WTC11 (cell line): ENCODE data around the gene SLC10A7. TPM values are rescaled to one million over a fixed set of nuclear protein-coding genes. Genes with fewer than 3 reads are reported as not detected.

Experiments used
- ATAC-seq: fragments of 200-7000 bp; cut with Tn5 transposase; 2 replicates; pipeline ENCODE4 v1.10.0; 2021; ENCODE audit warnings: mild to moderate bottlenecking, moderate library complexity
- CTCF ChIA-PET: fragments of 300-600 bp; sonication (Branson Sonifier 250); formaldehyde crosslinking; loops from one replicate; lab custom pipeline; 2021; ENCODE audit warnings: antibody characterized with exemption; lab: Charles Lee
- POLR2A ChIA-PET: fragments of 350-600 bp; sonication (Branson Sonifier 250); formaldehyde crosslinking; loops from one replicate; lab custom pipeline; 2021; ENCODE audit warnings: antibody characterized with exemption; lab: Charles Lee
- DNase-seq: peaks from one replicate; pipeline ENCODE4 v3.0.0; 2021; ENCODE audit warnings: low spot score
- H3K27ac Mint-ChIP-seq: 2 replicates; pipeline ENCODE4 v1.8.0; 2021; ENCODE audit warnings: mixed read lengths
- H3K27me3 Mint-ChIP-seq: 2 replicates; pipeline ENCODE4 v1.8.0; 2021; ENCODE audit warnings: low read depth, mild to moderate bottlenecking, moderate library complexity, mixed read lengths
- H3K36me3 Mint-ChIP-seq: 2 replicates; pipeline ENCODE4 v1.8.0; 2021; ENCODE audit warnings: mixed read lengths
- H3K4me1 Mint-ChIP-seq: 2 replicates; pipeline ENCODE4 v1.8.0; 2022; ENCODE audit warnings: mixed read lengths
- H3K4me3 Mint-ChIP-seq: 2 replicates; pipeline ENCODE4 v1.8.0; 2021; ENCODE audit warnings: mild to moderate bottlenecking, moderate library complexity, mixed read lengths
- H3K9me3 Mint-ChIP-seq: 2 replicates; pipeline ENCODE4 v1.8.0; 2021; ENCODE audit warnings: mixed read lengths
- CREB1 ChIP-seq: sonication (generic); formaldehyde crosslinking; IDR thresholded peaks from 2 replicates; pipeline ENCODE4 v1.8.0; 2023; ENCODE audit warnings: mild to moderate bottlenecking, missing genetic modification reagents
- CREM ChIP-seq: sonication (generic); formaldehyde crosslinking; IDR thresholded peaks from 2 replicates; pipeline ENCODE4 v1.8.1; 2022; ENCODE audit warnings: mild to moderate bottlenecking, missing genetic modification reagents, moderate library complexity
- ELF4 ChIP-seq: sonication (generic); formaldehyde crosslinking; IDR thresholded peaks from 2 replicates; pipeline ENCODE4 v1.8.1; 2022; ENCODE audit warnings: low read depth, mild to moderate bottlenecking, moderate library complexity, missing genetic modification reagents
- ETV6 ChIP-seq: sonication (generic); formaldehyde crosslinking; IDR thresholded peaks from 2 replicates; pipeline ENCODE4 v1.8.1; 2022; ENCODE audit warnings: mild to moderate bottlenecking, missing genetic modification reagents
- FOXK1 ChIP-seq: sonication (generic); formaldehyde crosslinking; IDR thresholded peaks from 2 replicates; pipeline ENCODE4 v1.8.0; 2022; ENCODE audit warnings: mild to moderate bottlenecking, moderate library complexity, missing genetic modification reagents
- NFATC4 ChIP-seq: fragments of 250-450 bp; sonication (Bioruptor Pico); IDR thresholded peaks from 2 replicates; pipeline ENCODE4 v1.9.0; 2021; ENCODE audit warnings: mild to moderate bottlenecking
- NR2C2 ChIP-seq: sonication (generic); formaldehyde crosslinking; IDR thresholded peaks from 2 replicates; pipeline ENCODE4 v1.8.0; 2022; ENCODE audit warnings: mild to moderate bottlenecking, missing genetic modification reagents
- RORB ChIP-seq: fragments of 250-450 bp; sonication (Bioruptor Pico); IDR thresholded peaks from 2 replicates; pipeline ENCODE4 v1.9.0; 2021; ENCODE audit warnings: mild to moderate bottlenecking
- SOX15 ChIP-seq: fragments of 250-450 bp; sonication (Bioruptor Pico); IDR thresholded peaks from 2 replicates; pipeline ENCODE4 v1.9.0; 2021; ENCODE audit warnings: mild to moderate bottlenecking
- ZNF232 ChIP-seq: sonication (generic); formaldehyde crosslinking; IDR thresholded peaks from 2 replicates; pipeline ENCODE4 v1.8.0; 2022; ENCODE audit warnings: mild to moderate bottlenecking, missing genetic modification reagents
- total RNA-seq: library from RNA; stranded (reverse); gene quantifications from 3 replicates; pipeline ENCODE4 v1.2.3, GENCODE V29; 2021
- TF ChIP-seq, protein P1 (sequence below): sonication (generic); formaldehyde crosslinking; IDR thresholded peaks from 2 replicates; pipeline ENCODE4 v1.8.0; 2022; ENCODE audit warnings: mild to moderate bottlenecking, missing genetic modification reagents
- TF ChIP-seq, protein P2 (sequence below): sonication (generic); formaldehyde crosslinking; IDR thresholded peaks from 2 replicates; pipeline ENCODE4 v1.8.1; 2022; ENCODE audit warnings: missing genetic modification reagents, borderline replicate concordance
- TF ChIP-seq, protein P3 (sequence below): fragments of 250-450 bp; sonication (Bioruptor Pico); IDR thresholded peaks from 2 replicates; pipeline ENCODE4 v1.8.0; 2021; ENCODE audit warnings: mild to moderate bottlenecking
- TF ChIP-seq, protein P4 (sequence below): sonication (generic); formaldehyde crosslinking; IDR thresholded peaks from 2 replicates; pipeline ENCODE4 v1.8.0; 2022; ENCODE audit warnings: mild to moderate bottlenecking, missing genetic modification reagents
- TF ChIP-seq, protein P5 (sequence below): sonication (generic); formaldehyde crosslinking; IDR thresholded peaks from 2 replicates; pipeline ENCODE4 v1.8.1; 2023; ENCODE audit warnings: mild to moderate bottlenecking, missing genetic modification reagents
- TF ChIP-seq, protein P6 (sequence below): sonication (generic); formaldehyde crosslinking; IDR thresholded peaks from 2 replicates; pipeline ENCODE4 v1.8.1; 2022; ENCODE audit warnings: mild to moderate bottlenecking, moderate library complexity, missing genetic modification reagents
- TF ChIP-seq, protein P7 (sequence below): sonication (generic); formaldehyde crosslinking; IDR thresholded peaks from 2 replicates; pipeline ENCODE4 v1.8.0; 2023; ENCODE audit warnings: missing genetic modification reagents, mild to moderate bottlenecking, borderline replicate concordance
- TF ChIP-seq, protein P8 (sequence below): fragments of 250-450 bp; sonication (Bioruptor Pico); IDR thresholded peaks from 2 replicates; pipeline ENCODE4 v1.9.0; 2021; ENCODE audit warnings: mild to moderate bottlenecking, borderline replicate concordance
- TF ChIP-seq, protein P9 (sequence below): sonication (generic); formaldehyde crosslinking; IDR thresholded peaks from 2 replicates; pipeline ENCODE4 v1.8.1; 2023; ENCODE audit warnings: mild to moderate bottlenecking, missing genetic modification reagents, moderate library complexity

Gene SLC10A7
- total RNA-seq, 1 experiment from 2014 or later, result 5.0 TPM

DNA sequence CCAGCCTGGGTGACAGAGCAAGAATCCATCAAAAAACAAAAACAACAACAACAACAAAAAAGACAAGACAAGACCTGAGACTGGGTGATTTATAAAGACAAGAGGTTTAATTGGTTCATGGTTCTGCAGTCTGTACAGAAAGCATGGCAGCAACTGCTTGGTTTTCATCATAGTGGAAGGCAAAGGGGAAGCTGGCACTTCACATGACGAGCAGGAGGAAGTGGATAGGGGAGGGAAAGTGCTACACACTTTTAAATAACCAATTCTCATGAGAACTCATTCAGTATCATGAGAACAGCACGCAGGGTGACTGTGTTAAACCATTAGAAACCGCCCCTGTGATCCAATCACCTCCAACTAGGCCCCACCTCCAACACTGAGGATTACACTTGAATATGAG is 28.4 kb upstream of the SLC10A7 start:
- POLR2A ChIA-PET, result no interaction called here
- Mint-ChIP-seq H3K4me1 (0 out of 2 replicates have a peak, but pooled peaks cover 6% of the 10 kb centered on the region), H3K27me3 (peaks cover 2% of the 10 kb centered on the region; the same call in 1 of the 2 replicates), H3K9me3 (no peaks in the 10 kb centered on the region), H3K36me3 (no peaks in the 10 kb centered on the region), H3K4me3 (no peak overlapping the region)
- DNase-seq (no peak), ATAC-seq (no peak)
- TF ChIP-seq, protein P1, sequence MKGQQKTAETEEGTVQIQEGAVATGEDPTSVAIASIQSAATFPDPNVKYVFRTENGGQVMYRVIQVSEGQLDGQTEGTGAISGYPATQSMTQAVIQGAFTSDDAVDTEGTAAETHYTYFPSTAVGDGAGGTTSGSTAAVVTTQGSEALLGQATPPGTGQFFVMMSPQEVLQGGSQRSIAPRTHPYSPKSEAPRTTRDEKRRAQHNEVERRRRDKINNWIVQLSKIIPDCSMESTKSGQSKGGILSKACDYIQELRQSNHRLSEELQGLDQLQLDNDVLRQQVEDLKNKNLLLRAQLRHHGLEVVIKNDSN (CRISPR knock-in tag), result no peak
- no peak for TF ChIP-seq RORB (CRISPR knock-in tag)
- TF ChIP-seq, protein P2, sequence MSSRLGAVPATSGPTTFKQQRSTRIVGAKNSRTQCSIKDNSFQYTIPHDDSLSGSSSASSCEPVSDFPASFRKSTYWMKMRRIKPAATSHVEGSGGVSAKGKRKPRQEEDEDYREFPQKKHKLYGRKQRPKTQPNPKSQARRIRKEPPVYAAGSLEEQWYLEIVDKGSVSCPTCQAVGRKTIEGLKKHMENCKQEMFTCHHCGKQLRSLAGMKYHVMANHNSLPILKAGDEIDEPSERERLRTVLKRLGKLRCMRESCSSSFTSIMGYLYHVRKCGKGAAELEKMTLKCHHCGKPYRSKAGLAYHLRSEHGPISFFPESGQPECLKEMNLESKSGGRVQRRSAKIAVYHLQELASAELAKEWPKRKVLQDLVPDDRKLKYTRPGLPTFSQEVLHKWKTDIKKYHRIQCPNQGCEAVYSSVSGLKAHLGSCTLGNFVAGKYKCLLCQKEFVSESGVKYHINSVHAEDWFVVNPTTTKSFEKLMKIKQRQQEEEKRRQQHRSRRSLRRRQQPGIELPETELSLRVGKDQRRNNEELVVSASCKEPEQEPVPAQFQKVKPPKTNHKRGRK (CRISPR knock-in tag), result no peak
- TF ChIP-seq, protein P3, sequence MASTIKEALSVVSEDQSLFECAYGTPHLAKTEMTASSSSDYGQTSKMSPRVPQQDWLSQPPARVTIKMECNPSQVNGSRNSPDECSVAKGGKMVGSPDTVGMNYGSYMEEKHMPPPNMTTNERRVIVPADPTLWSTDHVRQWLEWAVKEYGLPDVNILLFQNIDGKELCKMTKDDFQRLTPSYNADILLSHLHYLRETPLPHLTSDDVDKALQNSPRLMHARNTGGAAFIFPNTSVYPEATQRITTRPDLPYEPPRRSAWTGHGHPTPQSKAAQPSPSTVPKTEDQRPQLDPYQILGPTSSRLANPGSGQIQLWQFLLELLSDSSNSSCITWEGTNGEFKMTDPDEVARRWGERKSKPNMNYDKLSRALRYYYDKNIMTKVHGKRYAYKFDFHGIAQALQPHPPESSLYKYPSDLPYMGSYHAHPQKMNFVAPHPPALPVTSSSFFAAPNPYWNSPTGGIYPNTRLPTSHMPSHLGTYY (CRISPR knock-in tag), result no peak
- TF ChIP-seq, protein P4, sequence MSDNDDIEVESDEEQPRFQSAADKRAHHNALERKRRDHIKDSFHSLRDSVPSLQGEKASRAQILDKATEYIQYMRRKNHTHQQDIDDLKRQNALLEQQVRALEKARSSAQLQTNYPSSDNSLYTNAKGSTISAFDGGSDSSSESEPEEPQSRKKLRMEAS (CRISPR knock-in tag), result no peak
- no peak for TF ChIP-seq ETV6 (CRISPR knock-in tag)
- no peak for TF ChIP-seq FOXK1 (CRISPR knock-in tag)
- TF ChIP-seq CREM (CRISPR knock-in tag), result no peak
- TF ChIP-seq ZNF232 (CRISPR knock-in tag), result no peak
- TF ChIP-seq, protein P5, sequence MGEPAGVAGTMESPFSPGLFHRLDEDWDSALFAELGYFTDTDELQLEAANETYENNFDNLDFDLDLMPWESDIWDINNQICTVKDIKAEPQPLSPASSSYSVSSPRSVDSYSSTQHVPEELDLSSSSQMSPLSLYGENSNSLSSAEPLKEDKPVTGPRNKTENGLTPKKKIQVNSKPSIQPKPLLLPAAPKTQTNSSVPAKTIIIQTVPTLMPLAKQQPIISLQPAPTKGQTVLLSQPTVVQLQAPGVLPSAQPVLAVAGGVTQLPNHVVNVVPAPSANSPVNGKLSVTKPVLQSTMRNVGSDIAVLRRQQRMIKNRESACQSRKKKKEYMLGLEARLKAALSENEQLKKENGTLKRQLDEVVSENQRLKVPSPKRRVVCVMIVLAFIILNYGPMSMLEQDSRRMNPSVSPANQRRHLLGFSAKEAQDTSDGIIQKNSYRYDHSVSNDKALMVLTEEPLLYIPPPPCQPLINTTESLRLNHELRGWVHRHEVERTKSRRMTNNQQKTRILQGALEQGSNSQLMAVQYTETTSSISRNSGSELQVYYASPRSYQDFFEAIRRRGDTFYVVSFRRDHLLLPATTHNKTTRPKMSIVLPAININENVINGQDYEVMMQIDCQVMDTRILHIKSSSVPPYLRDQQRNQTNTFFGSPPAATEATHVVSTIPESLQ (CRISPR knock-in tag), result no peak
- TF ChIP-seq ELF4, result no peak
- TF ChIP-seq CREB1 (CRISPR knock-in tag), result no peak
- TF ChIP-seq, protein P6, sequence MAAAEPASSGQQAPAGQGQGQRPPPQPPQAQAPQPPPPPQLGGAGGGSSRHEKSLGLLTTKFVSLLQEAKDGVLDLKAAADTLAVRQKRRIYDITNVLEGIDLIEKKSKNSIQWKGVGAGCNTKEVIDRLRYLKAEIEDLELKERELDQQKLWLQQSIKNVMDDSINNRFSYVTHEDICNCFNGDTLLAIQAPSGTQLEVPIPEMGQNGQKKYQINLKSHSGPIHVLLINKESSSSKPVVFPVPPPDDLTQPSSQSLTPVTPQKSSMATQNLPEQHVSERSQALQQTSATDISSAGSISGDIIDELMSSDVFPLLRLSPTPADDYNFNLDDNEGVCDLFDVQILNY (CRISPR knock-in tag), result no peak
- no peak for TF ChIP-seq SOX15 (CRISPR knock-in tag)
- TF ChIP-seq, protein P7, sequence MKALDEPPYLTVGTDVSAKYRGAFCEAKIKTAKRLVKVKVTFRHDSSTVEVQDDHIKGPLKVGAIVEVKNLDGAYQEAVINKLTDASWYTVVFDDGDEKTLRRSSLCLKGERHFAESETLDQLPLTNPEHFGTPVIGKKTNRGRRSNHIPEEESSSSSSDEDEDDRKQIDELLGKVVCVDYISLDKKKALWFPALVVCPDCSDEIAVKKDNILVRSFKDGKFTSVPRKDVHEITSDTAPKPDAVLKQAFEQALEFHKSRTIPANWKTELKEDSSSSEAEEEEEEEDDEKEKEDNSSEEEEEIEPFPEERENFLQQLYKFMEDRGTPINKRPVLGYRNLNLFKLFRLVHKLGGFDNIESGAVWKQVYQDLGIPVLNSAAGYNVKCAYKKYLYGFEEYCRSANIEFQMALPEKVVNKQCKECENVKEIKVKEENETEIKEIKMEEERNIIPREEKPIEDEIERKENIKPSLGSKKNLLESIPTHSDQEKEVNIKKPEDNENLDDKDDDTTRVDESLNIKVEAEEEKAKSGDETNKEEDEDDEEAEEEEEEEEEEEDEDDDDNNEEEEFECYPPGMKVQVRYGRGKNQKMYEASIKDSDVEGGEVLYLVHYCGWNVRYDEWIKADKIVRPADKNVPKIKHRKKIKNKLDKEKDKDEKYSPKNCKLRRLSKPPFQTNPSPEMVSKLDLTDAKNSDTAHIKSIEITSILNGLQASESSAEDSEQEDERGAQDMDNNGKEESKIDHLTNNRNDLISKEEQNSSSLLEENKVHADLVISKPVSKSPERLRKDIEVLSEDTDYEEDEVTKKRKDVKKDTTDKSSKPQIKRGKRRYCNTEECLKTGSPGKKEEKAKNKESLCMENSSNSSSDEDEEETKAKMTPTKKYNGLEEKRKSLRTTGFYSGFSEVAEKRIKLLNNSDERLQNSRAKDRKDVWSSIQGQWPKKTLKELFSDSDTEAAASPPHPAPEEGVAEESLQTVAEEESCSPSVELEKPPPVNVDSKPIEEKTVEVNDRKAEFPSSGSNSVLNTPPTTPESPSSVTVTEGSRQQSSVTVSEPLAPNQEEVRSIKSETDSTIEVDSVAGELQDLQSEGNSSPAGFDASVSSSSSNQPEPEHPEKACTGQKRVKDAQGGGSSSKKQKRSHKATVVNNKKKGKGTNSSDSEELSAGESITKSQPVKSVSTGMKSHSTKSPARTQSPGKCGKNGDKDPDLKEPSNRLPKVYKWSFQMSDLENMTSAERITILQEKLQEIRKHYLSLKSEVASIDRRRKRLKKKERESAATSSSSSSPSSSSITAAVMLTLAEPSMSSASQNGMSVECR, result no peak
- TF ChIP-seq, protein P8, sequence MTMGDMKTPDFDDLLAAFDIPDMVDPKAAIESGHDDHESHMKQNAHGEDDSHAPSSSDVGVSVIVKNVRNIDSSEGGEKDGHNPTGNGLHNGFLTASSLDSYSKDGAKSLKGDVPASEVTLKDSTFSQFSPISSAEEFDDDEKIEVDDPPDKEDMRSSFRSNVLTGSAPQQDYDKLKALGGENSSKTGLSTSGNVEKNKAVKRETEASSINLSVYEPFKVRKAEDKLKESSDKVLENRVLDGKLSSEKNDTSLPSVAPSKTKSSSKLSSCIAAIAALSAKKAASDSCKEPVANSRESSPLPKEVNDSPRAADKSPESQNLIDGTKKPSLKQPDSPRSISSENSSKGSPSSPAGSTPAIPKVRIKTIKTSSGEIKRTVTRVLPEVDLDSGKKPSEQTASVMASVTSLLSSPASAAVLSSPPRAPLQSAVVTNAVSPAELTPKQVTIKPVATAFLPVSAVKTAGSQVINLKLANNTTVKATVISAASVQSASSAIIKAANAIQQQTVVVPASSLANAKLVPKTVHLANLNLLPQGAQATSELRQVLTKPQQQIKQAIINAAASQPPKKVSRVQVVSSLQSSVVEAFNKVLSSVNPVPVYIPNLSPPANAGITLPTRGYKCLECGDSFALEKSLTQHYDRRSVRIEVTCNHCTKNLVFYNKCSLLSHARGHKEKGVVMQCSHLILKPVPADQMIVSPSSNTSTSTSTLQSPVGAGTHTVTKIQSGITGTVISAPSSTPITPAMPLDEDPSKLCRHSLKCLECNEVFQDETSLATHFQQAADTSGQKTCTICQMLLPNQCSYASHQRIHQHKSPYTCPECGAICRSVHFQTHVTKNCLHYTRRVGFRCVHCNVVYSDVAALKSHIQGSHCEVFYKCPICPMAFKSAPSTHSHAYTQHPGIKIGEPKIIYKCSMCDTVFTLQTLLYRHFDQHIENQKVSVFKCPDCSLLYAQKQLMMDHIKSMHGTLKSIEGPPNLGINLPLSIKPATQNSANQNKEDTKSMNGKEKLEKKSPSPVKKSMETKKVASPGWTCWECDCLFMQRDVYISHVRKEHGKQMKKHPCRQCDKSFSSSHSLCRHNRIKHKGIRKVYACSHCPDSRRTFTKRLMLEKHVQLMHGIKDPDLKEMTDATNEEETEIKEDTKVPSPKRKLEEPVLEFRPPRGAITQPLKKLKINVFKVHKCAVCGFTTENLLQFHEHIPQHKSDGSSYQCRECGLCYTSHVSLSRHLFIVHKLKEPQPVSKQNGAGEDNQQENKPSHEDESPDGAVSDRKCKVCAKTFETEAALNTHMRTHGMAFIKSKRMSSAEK (CRISPR knock-in tag), result no peak
- TF ChIP-seq, protein P9, sequence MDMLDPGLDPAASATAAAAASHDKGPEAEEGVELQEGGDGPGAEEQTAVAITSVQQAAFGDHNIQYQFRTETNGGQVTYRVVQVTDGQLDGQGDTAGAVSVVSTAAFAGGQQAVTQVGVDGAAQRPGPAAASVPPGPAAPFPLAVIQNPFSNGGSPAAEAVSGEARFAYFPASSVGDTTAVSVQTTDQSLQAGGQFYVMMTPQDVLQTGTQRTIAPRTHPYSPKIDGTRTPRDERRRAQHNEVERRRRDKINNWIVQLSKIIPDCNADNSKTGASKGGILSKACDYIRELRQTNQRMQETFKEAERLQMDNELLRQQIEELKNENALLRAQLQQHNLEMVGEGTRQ (CRISPR knock-in tag), result no peak
- TF ChIP-seq NR2C2 (CRISPR knock-in tag), result no peak
- TF ChIP-seq NFATC4 (CRISPR knock-in tag), result no peak
- TF ChIP-seq, all 79 proteins: peak for 0
- no peak overlapping the region for H3K27ac Mint-ChIP-seq
- CTCF ChIA-PET, result no interaction called here
